H54 (cell line): ENCODE results near the gene SPN.
"Not testable (repeated sequence)": the region's sequence is repeated elsewhere in the genome, so short reads cannot be mapped to it uniquely, and the experiment has no call there.

Source experiments
- DNase-seq: peaks from one replicate; pipeline ENCODE4 v3.0.0; 2011; ENCODE audit warnings: low spot score, mixed read lengths; ENCODE audit not compliant: insufficient read length
- FAIRE-seq: peaks from 3 replicates; lab custom pipeline; 2011; peaks lifted over from hg19 to GRCh38; lab: Jason Lieb, UNC
- POLR2A ChIP-seq: IDR thresholded peaks from 2 replicates; pipeline ENCODE4 v1.6.1; 2011; ENCODE audit warnings: low read depth, mild to moderate bottlenecking, low read length

Gene SPN

DNA sequence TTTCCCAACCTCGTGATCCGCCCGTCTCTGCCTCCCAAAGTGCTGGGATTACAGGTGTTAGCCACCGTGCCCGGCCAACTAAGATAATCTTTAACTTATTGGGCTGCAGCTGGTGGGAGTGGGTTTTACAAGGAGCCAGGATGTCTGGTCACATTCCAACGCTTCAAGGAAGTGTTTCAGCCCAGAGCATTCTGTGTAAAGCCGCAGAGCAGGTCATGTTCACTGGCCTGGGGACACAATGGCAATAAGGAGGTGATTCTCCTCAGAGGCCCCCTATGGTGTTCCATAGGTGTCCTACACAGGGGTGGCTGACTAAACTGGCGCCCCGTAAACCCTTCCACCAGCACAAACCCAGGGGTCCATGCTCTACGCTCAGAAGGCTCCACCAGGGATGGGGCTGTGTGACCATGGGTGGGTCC is 17.1 kb downstream of the SPN start:
- no peak for TF ChIP-seq POLR2A
- no peak for DNase-seq
- no peak for FAIRE-seq

GRCh38 chr16:29683543-29684090 is 20.6 kb downstream of the SPN start:
- FAIRE-seq (no peak), DNase-seq (no peak)
- TF ChIP-seq POLR2A: no peak

- no peak for TF ChIP-seq POLR2A
- DNase-seq (no peak), FAIRE-seq (no peak)
Measured at GRCh38 chr16:29684679-29685078, 21.6 kb downstream of the SPN start.

DNA sequence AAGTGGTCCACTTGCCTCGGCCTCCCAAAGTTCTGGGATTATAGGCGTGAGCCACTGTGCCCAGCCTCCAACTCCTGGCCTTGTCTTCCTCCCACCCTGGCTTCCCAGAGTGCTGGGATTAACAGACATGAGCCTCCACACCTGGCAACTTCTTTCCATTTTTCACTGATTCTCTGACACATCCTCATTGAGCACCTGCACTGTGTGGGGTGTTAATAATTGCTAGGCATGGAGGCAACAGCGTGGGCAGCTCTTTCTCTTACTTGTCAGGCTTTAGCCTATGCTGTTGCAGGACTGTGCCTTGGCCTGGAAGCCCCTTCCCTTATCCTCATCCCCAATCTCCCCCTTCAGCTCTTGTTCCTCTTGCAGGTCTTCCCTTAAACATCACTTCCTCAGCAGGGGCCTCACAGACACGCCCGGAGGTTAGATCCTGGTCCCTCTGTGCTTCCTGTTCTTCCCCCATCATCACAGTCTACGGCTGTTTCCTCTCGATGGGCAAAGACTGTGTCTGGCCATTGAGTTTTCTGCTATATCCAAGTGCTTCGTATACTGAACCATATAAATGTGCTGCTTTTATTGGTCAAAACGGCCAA is 23.8 kb downstream of the SPN start:
- TF ChIP-seq POLR2A: no peak
- FAIRE-seq: no peak
- no peak for DNase-seq

GRCh38 chr16:29687755-29688154 is 24.7 kb downstream of the SPN start:
- FAIRE-seq (no peak), DNase-seq (no peak)
- TF ChIP-seq POLR2A: no peak

- DNase-seq: no peak
- no peak for FAIRE-seq
- TF ChIP-seq POLR2A: no peak
Measured at GRCh38 chr16:29688172-29688571, 25.1 kb downstream of the SPN start.

DNA sequence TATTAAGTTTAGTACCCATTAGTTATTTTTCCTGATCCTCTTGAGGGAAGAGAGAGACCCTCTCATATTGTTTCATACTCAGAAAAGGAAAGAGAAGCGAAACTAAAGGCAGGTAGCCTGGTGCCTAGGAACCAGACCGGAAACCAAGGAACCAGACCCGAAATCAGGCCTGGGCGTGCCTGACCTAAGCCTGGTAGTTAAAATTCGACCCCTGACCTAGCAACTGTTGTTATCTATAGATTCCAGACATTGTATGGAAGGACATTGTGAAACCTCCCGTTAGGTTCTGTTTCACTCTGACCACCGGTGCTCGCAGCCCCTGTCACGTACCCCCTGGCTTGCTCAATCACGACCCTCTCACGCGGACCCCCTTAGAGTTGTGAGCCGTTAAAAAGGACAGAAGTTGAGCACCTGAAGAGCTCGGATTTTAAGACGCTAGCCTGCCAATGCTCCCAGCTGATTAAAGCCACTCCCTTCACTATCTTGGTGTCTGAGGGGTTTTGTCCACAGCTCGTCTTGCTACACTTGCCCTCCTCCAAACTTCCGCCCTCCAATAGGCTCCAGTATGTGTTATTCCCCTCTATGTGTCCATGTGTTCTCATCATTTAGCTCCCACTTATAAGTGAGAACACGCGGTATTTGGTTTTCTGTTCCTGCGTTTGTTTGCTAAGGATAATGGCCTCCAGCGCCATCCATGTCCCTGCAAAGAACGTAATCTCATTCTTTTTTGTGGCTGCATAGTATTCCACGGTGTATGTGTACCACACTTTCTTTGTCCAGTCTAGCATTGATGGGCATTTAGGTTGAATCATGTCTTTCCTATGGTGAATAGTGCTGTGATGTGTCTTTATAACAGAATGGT is 26.7 kb downstream of the SPN start:
- not testable (repeated sequence) for FAIRE-seq

GRCh38 chr16:29692606-29693005 is 29.6 kb downstream of the SPN start:
- not testable (repeated sequence) for DNase-seq, FAIRE-seq

More for the DNA sequence above, 26.7 kb downstream of the SPN start:
- not testable (repeated sequence) for DNase-seq

DNA sequence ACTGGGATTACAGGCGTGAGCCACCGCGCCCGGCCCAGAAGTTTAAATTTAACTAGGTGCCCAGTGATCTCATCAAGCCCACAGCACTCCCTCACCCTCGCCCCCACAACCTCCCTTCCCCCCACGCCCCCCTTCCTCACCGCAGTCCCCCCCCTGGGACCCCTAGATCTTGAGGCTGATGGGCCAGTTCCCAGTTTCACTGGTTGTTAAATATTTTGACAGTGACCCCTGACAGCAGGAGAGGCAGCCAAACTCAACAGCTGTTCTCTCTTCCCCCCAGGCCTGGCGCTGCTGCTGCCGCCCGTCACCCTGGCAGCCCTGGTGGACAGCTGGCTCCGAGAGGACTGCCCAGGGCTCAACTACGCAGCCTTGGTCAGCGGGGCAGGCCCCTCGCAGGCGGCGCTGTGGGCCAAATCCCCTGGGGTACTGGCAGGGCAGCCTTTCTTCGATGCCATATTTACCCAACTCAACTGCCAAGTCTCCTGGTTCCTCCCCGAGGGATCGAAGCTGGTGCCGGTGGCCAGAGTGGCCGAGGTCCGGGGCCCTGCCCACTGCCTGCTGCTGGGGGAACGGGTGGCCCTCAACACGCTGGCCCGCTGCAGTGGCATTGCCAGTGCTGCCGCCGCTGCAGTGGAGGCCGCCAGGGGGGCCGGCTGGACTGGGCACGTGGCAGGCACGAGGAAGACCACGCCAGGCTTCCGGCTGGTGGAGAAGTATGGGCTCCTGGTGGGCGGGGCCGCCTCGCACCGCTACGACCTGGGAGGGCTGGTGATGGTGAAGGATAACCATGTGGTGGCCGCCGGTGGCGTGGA is 31.5 kb downstream of the SPN start:
- DNase-seq: no peak
- TF ChIP-seq POLR2A: no peak
- FAIRE-seq: no peak

DNA sequence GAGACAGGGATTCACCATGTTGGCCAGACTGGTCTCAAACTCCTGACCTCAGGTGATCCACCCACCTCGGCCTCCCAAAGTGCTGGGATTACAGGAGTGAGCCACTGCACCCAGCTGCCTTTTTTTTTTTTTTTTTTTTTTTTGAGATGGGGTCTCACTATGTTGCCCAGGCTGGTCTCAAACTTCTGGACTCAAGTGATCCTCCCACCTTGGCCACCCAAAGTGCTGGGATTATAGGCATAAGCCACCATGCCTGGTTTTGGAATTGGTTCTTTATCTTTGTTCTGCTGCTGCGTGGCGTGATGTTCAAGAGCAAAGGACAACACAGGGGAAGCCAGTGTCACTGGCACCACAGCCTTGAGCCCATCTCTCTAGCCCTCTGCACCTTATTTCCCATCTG is 32.6 kb downstream of the SPN start:
- not testable (repeated sequence) for DNase-seq

DNA sequence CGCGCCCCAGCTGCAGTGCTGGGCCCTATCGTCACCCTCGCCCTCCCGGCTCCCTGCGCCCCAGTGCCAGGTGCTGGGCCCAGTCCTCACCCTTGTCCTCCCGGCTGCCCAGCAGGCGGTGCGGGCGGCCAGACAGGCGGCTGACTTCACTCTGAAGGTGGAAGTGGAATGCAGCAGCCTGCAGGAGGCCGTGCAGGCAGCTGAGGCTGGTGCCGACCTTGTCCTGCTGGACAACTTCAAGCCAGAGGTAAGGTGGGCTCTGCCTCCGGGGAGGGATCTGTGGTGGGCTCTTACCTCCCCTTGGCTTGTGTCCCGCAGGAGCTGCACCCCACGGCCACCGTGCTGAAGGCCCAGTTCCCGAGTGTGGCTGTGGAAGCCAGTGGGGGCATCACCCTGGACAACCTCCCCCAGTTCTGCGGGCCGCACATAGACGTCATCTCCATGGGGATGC is 33.9 kb downstream of the SPN start:
- TF ChIP-seq POLR2A: no peak
- FAIRE-seq: no peak
- DNase-seq: no peak

More for the DNA sequence above, 32.6 kb downstream of the SPN start:
- FAIRE-seq: not testable (repeated sequence)

GRCh38 chr16:29697391-29697790 is 34.3 kb downstream of the SPN start:
- no peak for TF ChIP-seq POLR2A
- no peak for FAIRE-seq
- no peak for DNase-seq

GRCh38 chr16:29698042-29698441 is 35.0 kb downstream of the SPN start:
- no peak for TF ChIP-seq POLR2A
- DNase-seq (no peak), FAIRE-seq (no peak)

GRCh38 chr16:29698484-29699323 is 35.7 kb downstream of the SPN start:
- TF ChIP-seq POLR2A: no peak
- DNase-seq (no peak), FAIRE-seq (no peak)
